Loucy (cell line): Measurements from ENCODE around the gene ANKRD9.

Experiments used
- EZH2phosphoT487 ChIP-seq: fragments of 200-600 bp; IDR thresholded peaks from 2 replicates; pipeline ENCODE4 v1.6.1; 2018; ENCODE audit warnings: antibody characterized with exemption, mild to moderate bottlenecking, moderate library complexity, borderline replicate concordance
- TF ChIP-seq, protein P1 (sequence below): fragments of 200-600 bp; sonication (generic); conservative IDR thresholded peaks from 2 replicates; pipeline ENCODE4 v1.5.1; 2014; ENCODE audit warnings: mild to moderate bottlenecking, antibody characterized with exemption, low read length

DNA sequence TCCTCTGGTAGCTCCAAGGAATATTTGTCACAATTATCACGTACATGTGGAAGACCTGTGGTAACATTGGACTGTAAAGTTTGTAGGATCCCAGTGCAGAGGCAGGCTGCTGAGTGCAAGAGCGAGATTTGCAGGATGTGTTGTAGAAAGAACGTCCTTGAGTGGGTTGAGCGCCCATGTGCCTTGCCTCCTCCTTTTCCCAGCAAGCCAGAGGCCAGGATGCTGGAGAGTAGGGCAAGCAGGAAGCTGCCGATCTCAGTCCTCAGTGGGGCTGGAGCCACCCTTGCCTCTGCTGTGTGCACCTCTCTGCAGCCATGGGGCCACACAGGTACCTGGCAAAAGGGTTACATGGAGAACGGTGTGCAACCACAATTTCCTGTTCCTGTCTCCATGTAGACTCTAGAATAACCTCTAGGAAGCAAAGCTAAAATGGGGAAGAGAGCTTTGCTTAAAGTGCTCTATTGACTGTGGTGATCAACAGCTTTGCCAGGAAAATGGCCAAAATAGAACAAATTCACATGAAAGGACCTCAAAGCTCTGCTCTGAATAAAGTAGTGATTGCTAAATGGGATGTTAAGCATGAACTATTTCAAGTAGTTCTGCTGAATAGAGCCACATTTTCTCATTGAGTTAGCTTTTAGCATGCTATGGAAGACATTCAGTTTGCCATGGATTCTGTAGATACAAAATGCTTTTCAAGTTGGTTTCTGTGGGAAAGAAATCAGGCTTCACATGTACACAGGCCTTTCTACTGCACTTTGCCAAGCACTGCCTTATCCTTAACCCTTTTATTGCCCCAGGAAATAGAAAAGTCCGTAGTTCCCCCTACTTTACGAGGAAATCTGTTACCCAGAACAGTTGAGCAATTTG is 37.4 kb downstream of the ANKRD9 start:
- TF ChIP-seq, protein P1, sequence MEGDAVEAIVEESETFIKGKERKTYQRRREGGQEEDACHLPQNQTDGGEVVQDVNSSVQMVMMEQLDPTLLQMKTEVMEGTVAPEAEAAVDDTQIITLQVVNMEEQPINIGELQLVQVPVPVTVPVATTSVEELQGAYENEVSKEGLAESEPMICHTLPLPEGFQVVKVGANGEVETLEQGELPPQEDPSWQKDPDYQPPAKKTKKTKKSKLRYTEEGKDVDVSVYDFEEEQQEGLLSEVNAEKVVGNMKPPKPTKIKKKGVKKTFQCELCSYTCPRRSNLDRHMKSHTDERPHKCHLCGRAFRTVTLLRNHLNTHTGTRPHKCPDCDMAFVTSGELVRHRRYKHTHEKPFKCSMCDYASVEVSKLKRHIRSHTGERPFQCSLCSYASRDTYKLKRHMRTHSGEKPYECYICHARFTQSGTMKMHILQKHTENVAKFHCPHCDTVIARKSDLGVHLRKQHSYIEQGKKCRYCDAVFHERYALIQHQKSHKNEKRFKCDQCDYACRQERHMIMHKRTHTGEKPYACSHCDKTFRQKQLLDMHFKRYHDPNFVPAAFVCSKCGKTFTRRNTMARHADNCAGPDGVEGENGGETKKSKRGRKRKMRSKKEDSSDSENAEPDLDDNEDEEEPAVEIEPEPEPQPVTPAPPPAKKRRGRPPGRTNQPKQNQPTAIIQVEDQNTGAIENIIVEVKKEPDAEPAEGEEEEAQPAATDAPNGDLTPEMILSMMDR, result no peak
- TF ChIP-seq EZH2phosphoT487, result no peak
